ENCODE results near the gene HYCC1.

HYCC1 gene

DNA sequence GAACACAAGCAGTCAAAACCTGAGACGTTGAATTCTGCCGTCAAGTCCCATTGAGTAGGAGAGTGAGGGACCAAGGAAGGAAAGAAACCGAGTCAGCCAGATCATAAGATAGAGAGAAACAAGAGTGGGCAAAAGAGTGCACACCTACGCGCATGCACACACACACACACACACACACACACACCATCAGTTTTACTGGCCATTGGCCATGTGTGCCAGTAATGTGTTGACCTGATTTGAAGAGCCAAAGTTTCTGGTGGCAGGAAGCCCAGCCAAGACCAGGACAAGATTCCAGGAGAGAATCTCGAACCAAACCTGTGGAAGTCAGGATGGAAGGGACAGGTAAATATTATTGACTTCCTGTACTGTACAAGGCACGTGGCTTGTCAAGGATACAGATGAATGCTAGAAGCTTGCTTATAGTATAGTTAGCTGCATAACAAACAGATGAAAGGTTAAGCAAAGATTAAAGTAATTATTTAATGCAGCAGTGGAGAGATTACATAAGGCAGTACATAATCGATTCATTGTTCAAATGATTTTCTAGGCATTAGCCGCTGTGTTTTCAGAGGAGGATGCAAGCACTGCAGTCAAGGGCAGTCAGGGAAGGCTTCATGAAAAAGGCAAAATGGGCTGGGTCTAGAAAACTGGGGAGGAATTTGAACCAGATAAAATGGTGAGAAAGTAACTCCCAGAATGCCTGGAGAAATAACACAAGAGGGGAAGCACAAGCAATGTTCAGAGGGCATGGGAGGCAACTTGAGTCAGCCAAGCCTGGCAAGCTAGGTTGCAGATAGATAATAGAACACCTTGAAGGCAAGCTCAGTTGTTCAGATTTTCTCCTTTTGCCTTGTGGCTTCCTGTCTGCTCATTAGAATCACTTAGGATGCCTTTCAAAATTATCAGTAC lies 2.7 kb upstream of the HYCC1 start:
- DNase-seq: no peak

- DNase-seq: no peak
These were observed 751 bp upstream of the HYCC1 start for GRCh38 chr7:23014681-23015080.

DNA sequence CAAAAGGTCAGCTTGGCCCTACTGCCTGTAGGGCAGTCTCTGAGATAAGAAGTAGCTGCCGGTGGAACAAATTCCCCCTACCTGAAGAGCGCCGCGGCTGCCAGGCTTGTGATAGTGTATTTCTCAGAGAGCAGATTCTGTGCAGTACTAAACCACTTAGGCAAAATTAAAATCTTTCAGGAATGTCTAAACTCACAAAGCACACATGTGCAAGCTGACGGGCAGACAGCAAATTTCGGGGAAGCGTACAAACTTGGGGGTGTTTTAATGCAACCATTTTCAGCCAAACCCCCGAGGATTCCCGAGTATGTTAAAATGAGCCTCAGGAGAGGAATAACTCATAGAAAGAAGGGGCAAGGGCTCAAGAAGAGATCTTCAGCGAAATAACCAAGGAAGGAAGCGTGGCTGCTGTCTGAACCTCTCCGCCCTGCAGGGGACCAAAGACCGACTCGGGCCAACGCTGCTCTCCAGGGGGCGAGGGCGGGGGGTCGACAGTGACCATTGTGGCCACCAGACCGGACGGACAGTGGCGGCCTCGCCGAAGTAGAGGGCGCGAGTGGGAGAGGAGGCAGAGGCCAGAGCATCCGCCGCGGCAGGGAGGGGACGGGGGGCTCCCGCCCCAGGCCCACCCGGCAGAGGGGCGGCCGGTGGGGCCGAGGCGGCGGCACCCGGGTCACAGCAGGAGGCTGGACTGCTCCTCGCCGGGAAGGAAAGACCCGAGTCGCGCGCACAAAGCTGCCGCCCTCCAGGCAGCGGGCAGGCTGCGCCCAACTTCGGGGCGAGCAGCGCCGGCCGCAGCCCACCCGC lies 819 bp downstream of the HYCC1 start:
- DNase-seq: peak; percentile 70

GRCh38 chr7:23012186-23012585 lies 1.7 kb downstream of the HYCC1 start:
- peak; percentile 29 for DNase-seq

GRCh38 chr7:23011222-23011924 lies 2.6 kb downstream of the HYCC1 start:
- DNase-seq: no peak

- no peak for DNase-seq
These were observed 4.6 kb downstream of the HYCC1 start for GRCh38 chr7:23009303-23009702.

DNA sequence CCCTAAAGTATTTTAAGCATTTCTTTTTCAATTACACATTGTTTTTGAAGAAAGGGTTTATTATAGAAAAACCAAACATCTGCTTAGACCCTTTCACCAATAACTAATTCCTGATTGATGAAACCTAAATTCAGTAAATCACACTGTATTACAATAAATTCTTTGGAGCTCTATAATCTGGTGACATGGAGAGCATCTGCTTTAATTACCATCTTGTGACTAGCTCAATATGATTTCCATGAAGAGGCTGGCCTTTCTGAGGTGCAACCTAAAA lies 9.7 kb downstream of the HYCC1 start:
- DNase-seq: no peak

- DNase-seq: no peak
These were observed 10.3 kb downstream of the HYCC1 start for GRCh38 chr7:23003505-23004246.

DNA sequence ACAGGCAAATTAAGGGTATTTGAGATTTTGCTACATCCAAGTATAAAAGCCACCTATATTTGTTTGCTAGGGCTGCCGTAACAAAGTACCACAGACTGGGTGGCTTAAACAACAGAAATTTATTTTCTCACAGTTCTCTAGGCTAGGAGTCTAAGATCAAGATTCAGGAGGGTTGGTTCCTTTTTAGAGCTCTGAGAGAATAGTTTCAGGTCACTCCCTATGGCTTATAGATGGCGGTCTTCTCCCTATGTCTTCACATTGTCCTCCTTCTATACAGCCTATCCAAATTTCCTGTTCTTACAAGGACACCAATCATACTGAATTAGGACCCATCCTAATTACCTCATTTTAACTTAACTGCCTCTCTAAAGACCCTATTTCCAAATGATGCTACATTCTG lies 11.2 kb downstream of the HYCC1 start:
- no peak for DNase-seq

GRCh38 chr7:23001610-23002009 lies 12.3 kb downstream of the HYCC1 start:
- peak; percentile 14 for DNase-seq

- DNase-seq: no peak
These were observed 13.2 kb downstream of the HYCC1 start for GRCh38 chr7:23000597-23001360.

DNA sequence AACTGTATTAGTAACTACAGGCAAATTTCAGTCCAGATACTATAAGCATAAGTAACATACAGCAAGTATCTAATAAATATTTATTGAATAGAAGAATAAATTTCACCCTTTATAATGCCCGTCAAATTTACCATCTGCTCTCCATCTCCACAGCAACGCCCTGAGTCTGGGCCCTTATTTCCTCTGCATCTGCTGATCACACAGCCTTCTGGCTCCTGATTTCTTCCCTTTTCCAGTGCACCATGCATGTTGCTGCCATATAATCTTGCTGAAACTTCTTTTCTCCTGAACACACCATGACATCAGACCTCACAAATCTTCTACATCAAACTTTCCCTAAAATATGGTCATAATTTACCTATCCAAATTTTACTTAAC lies 15.4 kb downstream of the HYCC1 start:
- DNase-seq: no peak

- DNase-seq: no peak
These were observed 15.9 kb downstream of the HYCC1 start for GRCh38 chr7:22997871-22998518.

- DNase-seq: no peak
These were observed 17.5 kb downstream of the HYCC1 start for GRCh38 chr7:22996470-22996869.

DNA sequence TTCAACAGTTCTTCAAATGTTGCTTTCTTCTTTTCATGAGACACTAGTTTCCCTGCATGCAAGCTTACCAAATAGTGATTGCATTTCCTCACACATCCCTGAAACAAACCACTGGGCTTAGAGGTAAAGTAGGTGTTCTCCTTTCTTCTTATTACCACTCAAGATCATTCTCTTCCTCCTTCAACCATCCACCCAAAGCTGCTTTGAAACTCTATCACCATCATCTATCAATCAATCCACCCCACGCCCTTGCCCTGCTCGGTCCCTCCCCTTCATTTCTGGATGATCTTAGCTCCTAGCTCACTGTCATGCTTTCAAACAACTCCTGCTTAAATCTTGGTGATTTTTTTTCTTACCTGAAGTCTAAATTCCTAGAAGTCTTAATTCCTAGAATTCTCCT lies 18.9 kb downstream of the HYCC1 start:
- DNase-seq: no peak

GRCh38 chr7:22992874-22993840 lies 20.8 kb downstream of the HYCC1 start:
- DNase-seq: no peak

- no peak for DNase-seq
These were observed 23.4 kb downstream of the HYCC1 start for GRCh38 chr7:22990588-22990949.

- no peak for DNase-seq
These were observed 24.0 kb downstream of the HYCC1 start for GRCh38 chr7:22989643-22990587.

DNA sequence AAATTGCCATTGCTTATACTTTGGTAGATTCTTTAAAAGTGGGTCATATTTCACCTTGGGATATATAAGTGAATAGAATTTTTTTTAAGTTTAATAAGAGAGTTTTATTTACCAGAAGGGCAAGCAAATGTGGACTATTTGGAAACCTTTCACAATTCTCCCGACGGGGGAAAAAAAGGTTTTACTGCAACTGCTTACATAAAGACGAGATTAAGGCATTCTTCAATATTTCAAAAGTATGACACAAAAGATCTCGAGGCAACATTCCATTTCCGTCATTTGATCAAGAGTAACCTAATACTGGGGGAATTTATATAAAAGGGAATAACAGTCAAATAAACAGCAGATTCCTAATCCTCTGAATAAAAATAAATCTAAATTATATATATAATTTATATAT lies 28.5 kb downstream of the HYCC1 start:
- DNase-seq: no peak
